HG02884 (cell line): ENCODE data around the gene CLEC16A.

Experiments used
- ATAC-seq: cut with Tn5 transposase; IDR thresholded peaks from one replicate; pipeline ENCODE4 v1.9.1; 2021; ENCODE audit warnings: mild to moderate bottlenecking, moderate library complexity; ENCODE audit not compliant: unreplicated experiment

Gene CLEC16A

DNA sequence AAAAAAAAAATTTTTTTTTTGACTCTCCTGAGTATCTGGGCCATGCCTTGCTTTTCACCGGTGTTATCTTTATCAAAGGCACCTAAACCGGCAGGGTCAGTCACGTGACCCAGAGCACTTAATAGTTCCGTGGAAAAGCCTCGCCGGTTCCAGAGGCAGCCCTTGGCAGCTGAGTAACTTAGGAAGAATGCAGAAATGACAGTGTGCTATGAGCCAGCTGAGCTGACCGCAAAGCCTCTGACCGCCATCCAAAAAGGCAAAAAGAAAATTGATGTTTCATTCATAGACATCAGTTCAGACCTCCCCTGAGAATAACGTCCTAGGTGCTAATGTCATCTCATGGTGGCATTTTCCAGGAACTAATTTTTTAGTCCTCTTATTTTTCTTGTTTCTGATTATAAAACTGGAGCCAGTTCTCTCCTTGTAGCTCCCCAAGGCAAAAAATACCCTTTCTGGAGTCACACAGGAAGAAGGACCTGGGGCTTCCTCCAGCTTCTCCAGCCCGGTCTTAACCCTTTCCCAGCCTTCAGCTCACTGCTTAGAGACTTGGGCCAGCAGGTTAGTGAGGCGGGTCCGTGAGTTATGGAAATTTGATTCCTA is 189.1 kb downstream of the CLEC16A start:
- no peak for ATAC-seq

GRCh38 chr16:11134722-11135463 is 190.5 kb downstream of the CLEC16A start:
- ATAC-seq = no peak

GRCh38 chr16:11135464-11135973 is 191.2 kb downstream of the CLEC16A start:
- ATAC-seq = no peak

GRCh38 chr16:11136600-11136999 is 192.2 kb downstream of the CLEC16A start:
- ATAC-seq = no peak

GRCh38 chr16:11138022-11138768 is 193.8 kb downstream of the CLEC16A start:
- ATAC-seq = no peak

DNA sequence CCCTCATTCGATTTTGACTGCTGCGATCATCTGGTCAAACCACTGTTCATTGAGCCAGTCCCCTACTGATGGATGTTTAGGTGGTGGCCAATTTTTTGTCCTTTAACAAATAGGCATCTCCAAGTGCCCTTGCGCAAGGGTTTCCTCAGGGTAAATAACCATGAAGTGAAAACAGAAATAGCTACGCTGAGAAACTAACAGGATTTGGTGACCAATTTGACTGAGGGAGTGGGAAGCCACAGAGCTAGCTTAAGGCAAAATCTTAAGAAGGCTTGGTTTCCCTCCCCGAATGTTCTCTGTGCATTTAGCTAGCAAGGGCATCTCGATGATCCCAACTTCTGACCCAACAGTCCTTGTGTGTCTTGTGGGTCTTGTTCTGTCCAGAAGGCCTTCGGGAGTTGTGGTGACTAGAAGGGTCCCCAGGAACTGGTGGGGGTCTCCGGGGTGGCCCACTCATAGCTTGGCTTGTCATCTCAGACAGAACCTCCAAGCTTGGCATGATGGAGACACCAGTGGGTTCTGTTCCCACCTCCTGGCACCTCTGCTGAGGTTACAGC is 194.5 kb downstream of the CLEC16A start:
- no peak for ATAC-seq

- ATAC-seq = no peak
These were observed 195.1 kb downstream of the CLEC16A start for GRCh38 chr16:11139326-11140097.

DNA sequence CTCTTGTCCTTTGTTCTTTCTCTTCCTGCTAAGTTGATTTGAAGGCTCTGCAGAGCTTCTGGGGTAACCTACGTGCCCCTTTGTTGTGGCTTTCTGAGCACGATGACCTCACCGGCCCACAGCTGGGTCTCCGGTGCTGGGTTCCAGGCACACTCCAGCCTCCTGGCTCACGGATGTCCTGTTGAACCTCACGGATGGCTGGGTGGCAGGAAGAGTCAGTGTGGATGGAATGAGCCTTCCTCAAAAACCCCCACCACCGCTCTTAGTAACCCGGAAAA is 195.7 kb downstream of the CLEC16A start:
- ATAC-seq = no peak

DNA sequence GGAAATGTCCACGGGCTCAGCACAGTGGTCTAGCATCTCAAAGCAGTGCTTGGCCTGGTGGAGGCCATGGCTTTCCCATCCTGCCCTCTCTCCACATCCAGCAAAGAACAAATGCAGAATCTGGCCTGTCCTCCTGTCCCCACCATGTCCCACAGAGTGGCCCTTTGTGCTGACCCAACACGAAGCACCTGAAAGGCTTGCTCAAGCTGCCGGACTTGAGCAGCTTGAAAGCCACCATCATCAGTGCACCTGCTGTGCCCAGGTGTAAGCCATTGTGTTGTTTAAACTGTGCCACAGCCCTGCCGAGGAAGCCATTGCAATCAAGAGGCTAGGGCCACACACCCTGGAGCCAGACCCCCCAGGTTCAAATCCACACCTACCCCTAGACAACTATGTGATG is 196.1 kb downstream of the CLEC16A start:
- no peak for ATAC-seq

- no peak for ATAC-seq
These were observed 196.5 kb downstream of the CLEC16A start for GRCh38 chr16:11140867-11141266.

- ATAC-seq = no peak
These were observed 197.3 kb downstream of the CLEC16A start for GRCh38 chr16:11141409-11142260.

DNA sequence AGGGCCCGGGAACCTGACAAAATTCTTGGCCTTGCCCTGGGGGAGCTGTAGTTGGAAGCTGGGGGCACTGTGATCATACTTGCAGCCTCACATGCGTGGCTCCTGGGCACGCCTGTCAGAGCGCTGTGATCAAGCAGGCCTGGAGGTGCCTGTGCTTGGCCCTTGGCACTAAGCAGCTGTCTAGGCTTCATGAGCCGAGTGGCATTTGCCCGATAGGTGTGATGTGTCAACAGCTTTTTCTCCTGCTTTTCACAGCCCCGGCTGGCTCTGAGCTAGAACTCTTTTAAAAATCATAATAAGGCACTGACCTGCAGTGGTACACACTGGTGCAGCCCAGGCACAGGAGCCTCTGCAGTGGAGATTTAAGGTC is 197.9 kb downstream of the CLEC16A start:
- ATAC-seq = no peak

GRCh38 chr16:11142951-11143350 is 198.6 kb downstream of the CLEC16A start:
- no peak for ATAC-seq

DNA sequence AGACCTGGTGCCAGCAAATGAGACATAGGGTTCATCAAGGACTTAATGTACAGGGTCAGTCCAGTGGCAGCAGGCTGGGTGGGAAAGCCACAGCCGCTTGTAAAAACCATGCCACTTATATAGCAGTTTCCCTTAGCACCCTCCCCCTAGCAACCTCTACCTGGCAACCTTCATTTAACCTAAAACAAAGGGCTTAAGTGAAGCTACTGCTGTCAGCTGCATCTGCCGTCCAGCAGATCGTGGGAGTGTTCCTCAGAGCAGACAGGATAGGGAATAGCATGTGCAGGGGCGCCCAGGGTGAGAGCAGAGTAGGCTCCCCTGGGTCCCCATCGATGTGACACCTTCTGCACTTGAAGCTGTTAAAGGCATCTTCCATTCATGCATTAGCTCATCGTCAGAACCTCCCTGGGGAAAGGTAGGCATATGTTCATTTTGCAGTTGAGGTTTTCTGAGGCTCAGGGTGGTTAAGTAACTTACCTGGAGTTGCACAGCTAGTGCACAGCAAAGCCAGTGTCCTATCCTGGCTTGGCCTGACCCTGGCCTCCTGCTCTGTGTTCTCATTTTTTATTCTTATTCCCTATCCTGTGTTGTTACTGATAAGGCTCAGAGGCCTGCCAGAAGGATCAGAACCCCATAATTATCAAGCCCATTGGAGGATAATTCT is 199.1 kb downstream of the CLEC16A start:
- ATAC-seq = no peak

GRCh38 chr16:11144122-11144521 is 199.8 kb downstream of the CLEC16A start:
- ATAC-seq = no peak

- ATAC-seq = no peak
These were observed 200.9 kb downstream of the CLEC16A start for GRCh38 chr16:11145173-11145818.

DNA sequence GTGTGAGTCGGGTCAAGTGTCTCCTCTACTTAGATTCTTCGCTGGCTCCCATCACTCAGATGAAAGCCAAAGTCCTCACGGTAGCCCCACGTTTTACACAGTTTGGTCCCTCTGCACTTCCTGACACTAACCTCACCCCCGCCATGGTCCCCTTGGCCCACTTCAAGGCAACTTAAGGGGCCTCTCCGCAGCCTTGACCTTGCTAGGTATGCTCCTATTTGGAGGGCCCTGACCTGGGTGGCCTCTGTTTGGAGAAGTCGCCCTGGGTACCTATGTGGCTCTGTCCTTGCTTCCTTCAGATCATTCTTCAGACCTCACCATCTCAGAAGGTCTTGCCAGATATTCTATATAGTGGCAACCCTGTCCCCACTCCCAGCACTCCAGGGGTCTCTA is 201.5 kb downstream of the CLEC16A start:
- ATAC-seq = no peak

DNA sequence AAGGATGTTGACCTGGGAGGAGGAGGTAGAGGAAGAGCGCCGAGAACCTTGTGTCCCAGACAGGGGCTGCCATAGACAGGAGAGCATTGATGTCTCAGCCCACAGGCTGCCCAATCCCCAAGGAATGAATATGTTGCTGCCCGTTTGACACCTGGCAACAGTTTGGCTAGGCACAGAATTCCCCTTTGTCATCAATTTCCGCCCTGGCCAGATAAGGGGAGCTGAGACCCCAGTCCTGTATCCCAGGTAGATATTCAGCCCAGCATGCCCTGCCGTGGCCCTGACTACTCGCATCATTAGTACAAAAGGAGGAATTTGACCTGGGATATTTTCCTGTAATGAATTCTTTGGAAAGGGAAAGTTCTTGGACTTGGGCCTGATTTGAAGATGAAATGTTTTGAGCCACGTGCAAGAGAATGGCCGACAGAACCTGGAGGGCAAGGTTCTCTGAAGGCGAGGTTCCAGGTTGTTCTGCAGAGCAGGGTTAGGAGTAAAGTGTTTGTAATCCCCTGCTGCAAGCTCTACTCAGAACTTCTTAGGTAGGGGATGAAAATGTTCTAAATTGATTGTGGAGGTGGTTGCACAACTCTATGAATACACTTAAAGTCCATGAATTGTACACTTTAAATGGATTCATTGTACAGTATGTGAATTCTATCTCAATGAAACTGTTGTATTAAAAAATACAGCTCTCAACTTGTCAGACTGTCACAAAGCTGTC is 202.8 kb downstream of the CLEC16A start:
- no peak for ATAC-seq
